ENCODE data around the gene GAB2.
A peak's percentile ranks its signal among the peaks of the same experiment; 100 is the strongest.
"Not testable (repeated sequence)": the region's sequence is repeated elsewhere in the genome, so short reads cannot be mapped to it uniquely, and the experiment has no call there.

Gene GAB2

GRCh38 chr11:78363024-78363619 is 54.5 kb downstream of the GAB2 start:
- peak; percentile 92 for DNase-seq

DNA sequence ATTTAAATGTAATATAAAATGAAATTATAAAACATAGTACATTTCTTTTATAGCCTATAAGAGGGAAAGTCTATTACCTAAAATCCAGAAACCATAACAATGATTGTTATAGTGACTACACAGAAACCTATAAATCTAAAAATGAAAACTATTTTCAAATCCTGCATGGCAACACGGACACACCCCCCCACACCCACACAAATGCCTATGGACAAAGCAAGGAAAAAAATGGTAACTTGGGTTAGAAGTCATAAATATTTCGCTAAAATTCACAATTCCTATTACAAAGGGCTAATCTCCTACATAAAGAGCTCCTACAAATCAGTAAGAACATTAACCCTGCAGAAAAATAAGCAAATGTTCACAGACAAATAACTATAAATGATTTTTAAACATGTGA is 56.4 kb downstream of the GAB2 start:
- DNase-seq: no peak

GRCh38 chr11:78359921-78360320 is 57.7 kb downstream of the GAB2 start:
- DNase-seq: no peak

DNA sequence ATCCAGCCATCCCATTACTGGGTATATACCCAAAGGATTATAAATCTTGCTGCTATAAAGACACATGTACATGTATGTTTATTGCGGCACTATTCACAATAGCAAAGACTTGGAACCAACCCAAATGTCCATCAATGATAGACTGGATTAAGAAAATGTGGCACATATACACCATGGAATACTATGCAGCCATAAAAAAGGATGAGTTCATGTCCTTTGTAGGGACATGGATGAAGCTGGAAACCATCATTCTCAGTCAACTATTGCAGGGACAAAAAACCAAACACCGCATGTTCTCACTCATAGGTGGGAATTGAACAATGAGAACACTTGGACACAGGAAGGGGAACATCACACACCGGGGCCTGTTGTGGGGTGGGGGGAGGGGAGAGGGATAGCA is 59.7 kb downstream of the GAB2 start:
- not testable (repeated sequence) for DNase-seq

DNA sequence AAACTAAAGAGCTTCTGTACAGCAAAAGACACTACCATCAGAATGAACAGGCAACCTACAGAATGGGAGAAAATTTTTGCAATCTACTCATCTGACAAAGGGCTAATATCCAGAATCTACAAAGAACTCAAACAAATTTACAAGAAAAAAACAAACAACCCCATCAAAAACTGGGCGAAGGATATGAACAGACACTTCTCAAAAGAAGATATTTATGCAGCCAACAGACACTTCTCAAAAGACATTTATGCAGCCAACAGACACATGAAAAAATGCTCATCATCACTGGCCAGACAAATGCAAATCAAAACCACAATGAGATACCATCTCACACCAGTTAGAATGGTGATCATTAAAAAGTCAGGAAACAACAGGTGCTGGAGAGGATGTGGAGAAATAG is 60.2 kb downstream of the GAB2 start:
- DNase-seq: not testable (repeated sequence)

- DNase-seq: not testable (repeated sequence)
Measured at GRCh38 chr11:78355742-78356141, 61.9 kb downstream of the GAB2 start.

DNA sequence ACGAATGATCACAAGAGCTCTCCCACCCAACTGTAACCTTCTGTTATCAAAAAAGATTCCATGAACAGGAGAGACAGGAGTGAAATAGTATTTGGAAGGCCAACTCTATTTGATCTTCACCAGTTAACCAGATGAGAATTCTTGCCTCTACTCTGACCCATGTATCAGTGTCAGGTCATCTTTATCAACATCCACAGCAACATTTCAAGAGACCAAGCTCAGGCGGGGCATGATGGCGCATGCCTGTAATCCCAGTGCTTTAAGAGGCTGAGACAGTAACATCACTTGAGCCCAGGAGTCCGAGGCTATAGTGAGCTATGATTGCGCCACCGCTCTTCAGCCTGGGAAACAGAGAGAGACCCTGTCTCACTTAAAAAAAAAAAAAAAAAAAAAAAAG is 62.3 kb downstream of the GAB2 start:
- no peak for DNase-seq

- peak; percentile 99 for DNase-seq
Measured at GRCh38 chr11:78354408-78355308, 63.0 kb downstream of the GAB2 start.

GRCh38 chr11:78351979-78352841 is 65.4 kb downstream of the GAB2 start:
- DNase-seq: no peak

- peak; percentile 97 for DNase-seq
Measured at GRCh38 chr11:78351193-78351592, 66.4 kb downstream of the GAB2 start.

DNA sequence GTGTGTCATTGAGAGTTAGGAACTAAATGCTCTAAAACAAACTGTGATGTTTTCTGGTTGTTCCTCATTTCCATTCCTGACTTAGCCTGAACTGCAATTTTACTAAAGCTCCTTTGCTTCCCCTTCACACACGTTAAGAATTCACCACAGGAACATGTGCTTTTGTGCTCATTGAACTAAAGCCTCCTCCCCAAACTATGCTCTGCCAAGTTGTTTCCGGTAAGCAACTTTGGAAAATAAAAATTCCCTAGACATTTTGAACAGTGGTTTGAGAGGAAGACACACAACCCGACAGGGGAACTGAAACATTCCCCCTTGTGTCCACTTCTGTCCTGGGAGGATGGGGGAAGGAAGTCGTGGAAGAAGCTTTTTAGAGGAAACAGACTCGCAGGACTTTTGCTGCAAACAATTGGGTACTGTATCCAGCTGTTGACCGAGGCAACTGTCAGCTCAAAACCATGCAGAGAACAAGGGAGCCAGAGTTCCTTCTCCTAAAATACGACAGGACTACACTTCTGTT is 66.9 kb downstream of the GAB2 start:
- peak; percentile 100 for DNase-seq

DNA sequence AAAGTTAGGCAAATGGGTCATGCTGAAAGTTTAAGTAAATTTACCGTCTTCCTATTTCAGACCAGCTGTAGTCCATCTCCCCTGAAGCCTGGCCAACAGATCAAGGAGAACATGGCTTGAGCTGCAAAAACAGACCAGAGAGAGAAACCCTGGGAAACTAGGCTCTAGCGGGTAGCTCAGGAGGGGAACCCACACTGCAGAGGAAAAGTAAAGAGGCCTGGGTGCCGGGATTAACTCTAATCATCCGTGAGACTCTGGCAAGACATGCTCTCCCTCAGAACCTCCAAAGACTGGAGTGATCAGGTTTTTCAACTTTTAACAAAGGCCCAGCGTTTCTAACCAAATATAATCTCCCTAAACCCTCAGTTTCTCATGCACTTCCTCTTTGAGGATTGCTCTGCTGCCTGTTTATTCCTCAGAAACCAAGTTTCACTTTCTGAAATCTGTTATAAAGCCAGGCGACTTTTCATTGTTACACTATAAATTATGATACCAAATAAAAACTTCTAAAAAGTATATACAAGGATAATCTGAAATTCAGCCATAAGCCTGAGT is 67.5 kb downstream of the GAB2 start:
- DNase-seq: peak; percentile 100

DNA sequence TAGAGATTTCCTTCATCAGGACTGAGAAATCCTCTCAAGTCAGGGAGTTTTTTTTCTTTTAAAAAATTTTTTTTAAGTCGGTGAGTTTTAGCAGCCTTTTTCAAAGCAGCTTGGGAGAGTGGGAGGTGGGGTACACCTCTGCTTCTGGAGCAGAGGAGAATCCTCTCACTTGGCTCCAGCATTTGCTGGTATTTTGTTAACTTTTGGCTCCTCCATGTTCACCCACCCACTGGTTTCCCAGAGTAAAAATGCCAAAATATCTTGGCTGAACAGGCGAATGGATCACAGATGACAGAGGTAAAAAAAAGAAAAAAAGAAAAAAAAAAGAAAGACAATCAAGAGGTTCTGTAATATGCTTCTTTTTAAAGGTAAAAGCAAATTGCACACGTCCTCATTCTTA is 68.0 kb downstream of the GAB2 start:
- no peak for DNase-seq

- peak; percentile 92 for DNase-seq
Measured at GRCh38 chr11:78349114-78349513, 68.5 kb downstream of the GAB2 start.

- peak; percentile 92 for DNase-seq
Measured at GRCh38 chr11:78347956-78348355, 69.7 kb downstream of the GAB2 start.

GRCh38 chr11:78346799-78347198 is 70.8 kb downstream of the GAB2 start:
- DNase-seq: no peak

GRCh38 chr11:78345450-78345849 is 72.2 kb downstream of the GAB2 start:
- no peak for DNase-seq

DNA sequence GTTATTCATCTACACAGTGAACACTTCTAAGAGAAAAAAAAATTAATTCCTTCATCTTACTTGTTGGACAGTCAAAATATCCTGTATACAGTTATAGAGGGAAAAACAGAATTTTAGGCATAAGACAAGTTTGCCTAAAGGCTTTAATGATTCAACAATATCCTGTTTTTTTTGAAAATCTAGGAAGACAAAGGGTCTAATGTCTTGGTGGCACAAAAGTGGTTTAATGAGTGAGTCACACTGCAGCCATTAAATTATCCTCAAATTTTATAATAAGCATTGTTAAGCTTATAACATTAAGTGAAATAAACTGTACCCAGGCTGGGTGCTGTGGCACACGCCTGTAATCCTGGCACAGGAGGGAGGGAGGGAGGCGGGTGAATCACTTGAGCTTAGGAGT is 72.9 kb downstream of the GAB2 start:
- no peak for DNase-seq

DNA sequence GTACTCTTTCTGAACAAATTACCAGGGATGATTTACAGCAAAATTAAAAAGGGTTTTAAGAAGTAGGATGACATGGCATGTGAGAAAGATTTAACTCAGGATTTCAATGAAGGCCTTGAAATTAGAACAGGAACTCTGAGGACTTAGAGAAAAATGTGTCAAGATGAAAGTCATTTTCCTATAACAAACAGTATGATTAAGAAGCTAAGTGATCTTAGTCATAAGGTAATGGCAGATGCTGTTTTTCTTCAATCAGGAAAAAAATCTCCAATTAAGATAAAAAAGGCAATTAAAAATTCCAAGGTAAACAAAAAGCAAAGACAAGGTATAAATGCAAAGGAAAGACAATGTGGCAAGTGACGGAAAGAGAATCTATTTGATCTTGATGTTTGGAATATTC is 73.5 kb downstream of the GAB2 start:
- DNase-seq: no peak

GRCh38 chr11:78343303-78343702 is 74.3 kb downstream of the GAB2 start:
- no peak for DNase-seq

- no peak for DNase-seq
Measured at GRCh38 chr11:78341841-78342240, 75.8 kb downstream of the GAB2 start.

- peak; percentile 93 for DNase-seq
Measured at GRCh38 chr11:78340530-78340929, 77.1 kb downstream of the GAB2 start.

DNA sequence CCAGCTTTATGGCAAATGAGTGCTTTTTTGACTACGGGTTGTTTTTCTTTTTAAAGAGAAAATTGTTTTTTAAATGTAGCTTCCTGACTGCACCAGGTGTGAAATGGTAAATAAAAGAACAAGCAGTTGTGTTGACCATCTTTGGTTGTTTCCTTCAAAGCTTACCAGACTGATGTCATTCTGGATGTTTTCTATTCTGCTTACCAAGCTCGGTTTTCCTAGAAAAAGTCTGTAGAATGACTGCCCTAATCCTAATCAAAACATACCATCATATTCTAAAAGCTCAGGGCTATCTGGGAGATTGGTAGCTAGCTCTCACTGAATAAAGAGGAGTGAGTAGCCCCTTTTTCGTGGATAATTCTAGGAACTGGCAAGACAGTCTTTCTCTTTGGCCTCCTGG is 77.7 kb downstream of the GAB2 start:
- DNase-seq: peak; percentile 99

Data from OCI-M1 (cell line).